ENCODE measurements around the gene DCANP1. TPM values are rescaled to one million over a fixed set of nuclear protein-coding genes. Genes with fewer than 3 reads are reported as not detected.

The DCANP1 gene
- total and polyA plus RNA-seq, 4 experiments from 2014 or later: not detected

DNA sequence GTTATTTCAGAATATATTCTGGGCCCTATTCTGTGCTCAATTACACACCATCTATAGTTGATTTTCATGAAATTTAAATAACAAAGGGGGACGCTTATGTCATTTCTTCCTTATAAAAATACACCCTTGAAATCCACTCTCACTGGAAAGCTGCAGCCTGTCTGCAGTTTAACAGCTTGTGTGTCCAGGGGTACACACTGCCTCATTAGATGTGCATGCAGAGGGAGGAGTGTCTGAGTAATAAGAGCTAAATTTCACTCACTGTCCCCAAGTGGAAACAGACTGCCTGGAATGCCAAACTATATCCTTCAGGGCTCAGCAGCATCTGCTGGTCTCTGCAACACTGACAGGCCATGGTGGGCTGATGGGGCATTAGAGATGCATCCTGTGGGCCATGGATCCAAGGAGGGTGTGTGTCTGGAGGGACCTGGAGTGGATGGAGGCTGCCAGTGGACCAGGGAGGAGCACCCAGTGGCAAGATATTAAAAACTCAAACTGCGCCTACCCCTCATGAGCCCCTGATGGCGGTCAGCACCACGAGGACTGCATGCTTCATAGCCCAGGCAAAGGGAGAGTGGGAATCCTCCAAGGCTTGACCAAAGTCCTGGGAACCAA is 20.8 kb upstream of the DCANP1 start:
- Mint-ChIP-seq H3K4me1 (peaks cover 3 to 6% (median 5%) of the 10 kb centered on the region in 4 donors), H3K27me3 (peaks cover 15 to 32% of the 10 kb centered on the region in 2 donors), H3K27ac (no peak overlapping the region), H3K36me3 (no peaks in the 10 kb centered on the region), H3K4me3 (peak overlapping the region in 1 of 8 donors; percentile 11), H3K9me3 (no peaks in the 10 kb centered on the region)
- no peaks in the 10 kb centered on the region for H3K4me1 ChIP-seq (ENCODE audit: insufficient read depth, low read length)
- POLR2A ChIA-PET (ENCODE audit: partially characterized antibody): no interaction called here
- intact Hi-C loops (cut with micrococcal nuclease): no loop called here
- H3K27me3 ChIP-seq (ENCODE audit: insufficient read depth, low read length): no peaks in the 10 kb centered on the region
- CTCF ChIA-PET (ENCODE audit: partially characterized antibody): interaction anchor here (3.3 to 8.4 kb wide), 2 partner anchors 83 to 98 kb away, joined by 50 to 100 read pairs; no protein-coding TSS in a partner anchor
- no peaks in the 10 kb centered on the region for H3K9me3 ChIP-seq (ENCODE audit: control insufficient read depth in 1 of 2, low read length in 2 of 2)
- DNase-seq: no peak
- H3K36me3 ChIP-seq (ENCODE audit: insufficient read depth, low read length): no peaks in the 10 kb centered on the region
- H3K4me3 ChIP-seq (ENCODE audit: low read length in 2 of 2): no peak overlapping the region
- no peak overlapping the region for H3K27ac ChIP-seq (ENCODE audit: low read depth, low read length)

DNA sequence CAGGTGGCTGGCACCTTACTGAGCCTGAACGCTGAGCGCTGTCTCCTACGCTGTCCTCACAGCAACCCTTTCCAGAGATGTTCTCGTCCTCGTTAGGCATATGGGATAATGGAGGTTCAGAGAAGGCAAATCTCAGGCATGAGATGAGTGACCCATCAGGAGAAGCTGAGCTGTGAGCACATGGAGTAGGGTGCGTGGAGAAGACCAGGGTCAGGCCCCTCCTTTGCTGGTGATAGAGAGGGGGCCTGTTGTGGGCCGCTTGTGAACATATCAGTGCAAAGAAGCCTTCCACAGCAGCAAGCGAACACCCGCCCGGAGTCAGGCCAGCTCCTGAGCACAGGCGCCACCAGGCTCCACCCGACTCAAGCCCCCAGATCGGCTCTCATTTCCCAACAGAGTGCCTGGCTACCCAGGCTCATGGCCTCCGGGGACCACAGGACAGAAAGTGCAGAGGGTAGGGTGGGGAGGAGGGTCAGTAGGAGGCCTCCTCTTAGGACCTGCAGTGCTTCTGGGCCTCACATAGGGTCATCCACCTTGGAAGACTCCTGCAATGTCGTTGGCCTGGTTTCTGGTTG is 20.0 kb upstream of the DCANP1 start:
- no peak overlapping the region for H3K27ac Mint-ChIP-seq
- Histone ChIP-seq H3K27me3 (ENCODE audit: insufficient read depth, low read length) (no peaks in the 10 kb centered on the region), H3K9me3 (ENCODE audit: control insufficient read depth in 1 of 2, low read length in 2 of 2) (no peaks in the 10 kb centered on the region), H3K36me3 (ENCODE audit: insufficient read depth, low read length) (no peaks in the 10 kb centered on the region), H3K27ac (ENCODE audit: low read depth, low read length) (no peak overlapping the region), H3K4me3 (ENCODE audit: low read length in 2 of 2) (no peak overlapping the region), H3K4me1 (ENCODE audit: insufficient read depth, low read length) (no peaks in the 10 kb centered on the region)
- intact Hi-C loops (cut with micrococcal nuclease): no loop called here
- H3K4me1 Mint-ChIP-seq: peaks cover 4 to 11% (median 6%) of the 10 kb centered on the region in 4 donors
- no peak overlapping the region for H3K4me3 Mint-ChIP-seq
- CTCF ChIA-PET (ENCODE audit: partially characterized antibody): interaction anchor here (1.1 to 8.4 kb wide), 7 partner anchors 8 to 99 kb away, joined by 3 to 100 read pairs (median 4); no protein-coding TSS in a partner anchor
- no peak for DNase-seq
- H3K9me3 Mint-ChIP-seq: no peaks in the 10 kb centered on the region
- POLR2A ChIA-PET (ENCODE audit: partially characterized antibody): no interaction called here
- no peaks in the 10 kb centered on the region for H3K36me3 Mint-ChIP-seq
- peaks cover 15 to 31% of the 10 kb centered on the region in 2 donors for H3K27me3 Mint-ChIP-seq

DNA sequence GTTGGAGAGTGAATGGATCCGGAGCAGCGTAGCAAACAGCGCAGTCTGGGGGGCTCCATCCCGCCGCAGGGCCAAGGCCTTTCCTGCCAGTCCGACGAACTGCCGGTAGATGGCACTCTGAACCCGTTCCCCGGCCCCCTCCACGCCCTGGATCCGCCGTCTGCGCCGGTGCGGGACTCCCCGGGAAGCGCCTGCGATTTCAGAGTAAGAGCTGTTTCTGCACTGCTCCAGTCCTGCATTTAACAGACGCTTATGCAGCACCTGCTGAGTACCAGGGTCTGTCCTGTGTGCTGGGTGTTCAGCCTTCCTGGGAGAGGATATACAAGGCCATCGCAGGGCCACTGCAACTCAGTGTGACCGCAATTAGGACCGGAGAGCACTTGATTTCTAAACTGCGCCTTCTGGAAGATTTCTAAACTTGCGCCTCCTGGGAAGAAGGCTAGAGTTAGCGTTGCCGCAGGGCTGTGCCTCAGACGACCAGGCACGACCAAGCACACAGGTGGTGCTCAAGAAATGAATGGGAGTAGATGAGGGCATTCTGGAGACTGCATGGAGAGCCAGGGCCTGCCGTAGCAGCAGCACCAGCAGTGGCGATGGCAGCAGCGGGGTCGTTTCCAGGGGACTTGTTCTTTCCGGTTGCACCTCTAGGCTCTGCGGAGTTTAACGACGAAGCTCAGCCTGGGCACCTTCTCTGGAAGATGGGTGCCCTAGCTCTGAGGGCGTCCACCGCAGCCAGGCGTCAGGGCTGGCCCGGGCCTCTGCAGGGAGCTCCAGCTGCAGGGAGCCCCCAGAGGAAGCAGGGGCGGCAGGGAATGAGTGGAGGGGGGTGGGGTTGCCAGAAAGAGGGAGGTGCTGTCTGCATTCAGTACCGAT is 19.3 kb upstream of the DCANP1 start:
- ChIA-PET CTCF (ENCODE audit: partially characterized antibody) (interaction anchor here (0.7 to 8.4 kb wide), 11 partner anchors 8 to 104 kb away, joined by 3 to 100 read pairs (median 3); partner anchors contain the start of gene DCANP1), POLR2A (ENCODE audit: partially characterized antibody) (interaction anchor here (1.2 kb wide), 1 partner anchor 100 kb away, joined by 3 read pairs; no protein-coding TSS in a partner anchor)
- Mint-ChIP-seq H3K4me3 (peak overlapping the region in 6 of 8 donors; percentile 12 to 77 (median 62)), H3K4me1 (peaks cover 4 to 11% (median 6%) of the 10 kb centered on the region in 4 donors), H3K27ac (no peak overlapping the region), H3K9me3 (no peaks in the 10 kb centered on the region), H3K36me3 (no peaks in the 10 kb centered on the region), H3K27me3 (peaks cover 15 to 31% of the 10 kb centered on the region in 2 donors)
- H3K36me3 ChIP-seq (ENCODE audit: insufficient read depth, low read length): no peaks in the 10 kb centered on the region
- no peak overlapping the region for H3K4me3 ChIP-seq (ENCODE audit: low read length in 2 of 2)
- intact Hi-C loops (cut with micrococcal nuclease): loop anchor here (1.0 kb wide), 2 partner anchors 100 to 104 kb away; no protein-coding TSS in a partner anchor
- H3K9me3 ChIP-seq (ENCODE audit: control insufficient read depth in 1 of 2, low read length in 2 of 2): no peaks in the 10 kb centered on the region
- no peaks in the 10 kb centered on the region for H3K4me1 ChIP-seq (ENCODE audit: insufficient read depth, low read length)
- DNase-seq: peak; percentile 40 to 47 (median 43)
- no peak overlapping the region for H3K27ac ChIP-seq (ENCODE audit: low read depth, low read length)
- no peaks in the 10 kb centered on the region for H3K27me3 ChIP-seq (ENCODE audit: insufficient read depth, low read length)

DNA sequence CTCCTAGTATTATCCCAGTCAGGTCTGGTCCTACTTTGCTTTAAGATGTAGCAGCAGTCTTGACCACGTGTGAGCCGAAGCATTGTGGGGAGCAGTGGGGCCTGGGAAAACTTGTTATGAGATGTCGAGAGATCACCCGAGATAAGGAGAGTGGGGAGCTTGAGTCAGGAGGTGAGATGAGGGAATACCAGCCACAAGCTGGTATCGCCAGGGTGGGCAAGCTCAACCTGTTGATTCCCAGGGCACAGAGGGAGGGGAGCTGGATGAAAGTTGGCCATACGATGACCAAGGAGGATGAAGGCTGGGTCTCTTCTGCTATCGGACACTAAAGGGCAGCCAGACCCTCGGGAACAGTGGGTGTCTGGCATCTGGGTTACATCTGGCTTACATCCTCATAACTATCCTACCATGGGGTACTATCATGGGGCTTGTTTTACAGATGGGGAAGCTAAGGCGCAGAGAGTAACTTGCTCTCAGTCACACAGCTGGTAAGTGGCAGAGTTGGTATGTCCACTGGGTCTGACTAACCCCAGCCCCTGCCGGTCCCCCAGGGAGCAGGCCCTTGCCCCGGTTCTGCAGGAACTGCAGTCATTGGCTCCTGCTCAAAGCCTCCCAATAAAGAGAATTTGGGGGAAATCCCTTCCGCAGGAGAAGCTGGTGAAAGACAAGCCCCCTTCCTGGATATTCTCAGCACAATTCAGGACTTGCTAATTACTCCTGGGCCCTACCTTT is 18.4 kb upstream of the DCANP1 start:
- Mint-ChIP-seq H3K27ac (no peak overlapping the region), H3K9me3 (no peaks in the 10 kb centered on the region), H3K4me3 (no peak overlapping the region), H3K4me1 (peaks cover 4 to 11% (median 6%) of the 10 kb centered on the region in 4 donors), H3K36me3 (no peaks in the 10 kb centered on the region), H3K27me3 (peaks cover 15 to 31% of the 10 kb centered on the region in 2 donors)
- Histone ChIP-seq H3K27me3 (ENCODE audit: insufficient read depth, low read length) (no peaks in the 10 kb centered on the region), H3K4me3 (ENCODE audit: low read length in 2 of 2) (no peak overlapping the region), H3K9me3 (ENCODE audit: control insufficient read depth in 1 of 2, low read length in 2 of 2) (no peaks in the 10 kb centered on the region), H3K36me3 (ENCODE audit: insufficient read depth, low read length) (no peaks in the 10 kb centered on the region), H3K27ac (ENCODE audit: low read depth, low read length) (no peak overlapping the region), H3K4me1 (ENCODE audit: insufficient read depth, low read length) (no peaks in the 10 kb centered on the region)
- CTCF ChIA-PET (ENCODE audit: partially characterized antibody): interaction anchor here (0.8 to 8.4 kb wide), 13 partner anchors 8 to 101 kb away, joined by 3 to 100 read pairs (median 4); partner anchors contain the start of genes DCANP1 and TIFAB
- POLR2A ChIA-PET (ENCODE audit: partially characterized antibody): interaction anchor here (1.2 kb wide), 1 partner anchor 101 kb away, joined by 3 read pairs; no protein-coding TSS in a partner anchor
- intact Hi-C loops (cut with micrococcal nuclease): loop anchor here (1.0 kb wide), 2 partner anchors 101 to 105 kb away; no protein-coding TSS in a partner anchor
- no peak for DNase-seq

DNA sequence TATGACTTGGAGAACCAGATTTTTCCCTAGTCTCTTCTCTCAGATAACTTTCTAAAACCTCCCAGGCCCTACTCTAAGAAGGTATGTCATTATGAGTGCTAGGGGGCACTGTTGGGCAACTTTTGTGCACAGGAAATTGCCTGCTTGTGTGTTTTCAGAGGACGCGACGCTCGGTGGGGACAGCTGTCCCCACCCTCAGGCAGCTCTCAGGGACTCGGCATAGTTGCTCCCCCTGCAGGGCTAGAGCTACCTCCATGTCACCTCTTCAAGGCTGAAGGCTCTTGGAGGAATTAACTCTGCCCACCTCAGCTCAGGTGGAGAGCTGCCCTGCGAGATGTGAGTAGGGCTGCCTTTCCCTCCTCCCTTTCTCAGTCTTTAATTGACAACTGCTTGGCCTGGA is 15.2 kb upstream of the DCANP1 start:
- no peaks in the 10 kb centered on the region for H3K9me3 Mint-ChIP-seq
- H3K36me3 Mint-ChIP-seq: no peaks in the 10 kb centered on the region
- no peak overlapping the region for H3K4me3 Mint-ChIP-seq
- Histone ChIP-seq H3K4me3 (ENCODE audit: low read length in 2 of 2) (no peak overlapping the region), H3K36me3 (ENCODE audit: insufficient read depth, low read length) (no peaks in the 10 kb centered on the region), H3K9me3 (ENCODE audit: control insufficient read depth in 1 of 2, low read length in 2 of 2) (no peaks in the 10 kb centered on the region), H3K27ac (ENCODE audit: low read depth, low read length) (no peak overlapping the region), H3K4me1 (ENCODE audit: insufficient read depth, low read length) (no peaks in the 10 kb centered on the region), H3K27me3 (ENCODE audit: insufficient read depth, low read length) (peaks cover 4% of the 10 kb centered on the region)
- POLR2A ChIA-PET (ENCODE audit: partially characterized antibody): no interaction called here
- peaks cover 4 to 11% (median 6%) of the 10 kb centered on the region in 4 donors for H3K4me1 Mint-ChIP-seq
- H3K27me3 Mint-ChIP-seq: peaks cover 16 to 23% of the 10 kb centered on the region in 2 donors
- CTCF ChIA-PET (ENCODE audit: partially characterized antibody): interaction anchor here (1.1 to 8.4 kb wide), 8 partner anchors 12 to 104 kb away, joined by 3 to 100 read pairs (median 4); no protein-coding TSS in a partner anchor
- H3K27ac Mint-ChIP-seq: no peak overlapping the region
- intact Hi-C loops (cut with micrococcal nuclease): loop anchor here (1.0 kb wide), 1 partner anchor 90 kb away; no protein-coding TSS in a partner anchor
- DNase-seq: peak; percentile 29 to 54 (median 38)

DNA sequence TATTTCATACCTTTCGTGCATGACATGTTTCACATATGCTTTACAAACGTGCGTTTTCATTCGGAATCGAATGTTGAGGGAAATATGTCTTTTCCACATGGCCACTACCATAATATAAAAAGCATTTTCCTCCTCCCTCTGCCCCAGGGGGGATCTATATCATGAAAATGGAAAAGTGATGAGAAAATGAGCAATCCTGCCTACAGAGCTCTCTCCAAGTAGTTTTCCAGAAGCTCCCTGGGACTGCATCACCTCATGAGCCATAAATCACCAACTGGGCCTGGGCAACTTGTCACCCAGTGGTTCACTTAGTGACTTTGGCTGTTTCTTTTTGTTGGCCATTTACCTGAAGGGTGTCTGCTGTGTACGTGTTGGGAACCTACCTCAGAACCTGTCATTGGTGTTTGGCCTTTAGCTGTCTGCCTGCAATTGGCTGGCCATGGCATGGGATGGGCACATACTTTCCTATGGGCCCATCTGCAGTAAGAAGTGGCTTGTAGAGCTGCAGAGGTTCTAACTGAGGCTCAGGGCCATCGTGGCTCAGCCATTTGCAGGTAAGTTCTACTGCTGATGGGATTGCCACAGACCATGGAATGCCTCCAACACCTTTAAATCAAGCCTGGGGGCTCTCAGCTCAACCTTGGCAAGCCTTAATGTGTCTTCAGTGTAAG is 14.5 kb upstream of the DCANP1 start:
- no peaks in the 10 kb centered on the region for H3K9me3 ChIP-seq (ENCODE audit: control insufficient read depth in 1 of 2, low read length in 2 of 2)
- peaks cover 4% of the 10 kb centered on the region for H3K27me3 ChIP-seq (ENCODE audit: insufficient read depth, low read length)
- intact Hi-C loops (cut with micrococcal nuclease): loop anchor here (1.0 kb wide), 1 partner anchor 91 kb away; no protein-coding TSS in a partner anchor
- H3K27me3 Mint-ChIP-seq: peaks cover 18 to 23% of the 10 kb centered on the region in 2 donors
- ChIA-PET CTCF (ENCODE audit: partially characterized antibody) (interaction anchor here (0.9 to 8.4 kb wide), 11 partner anchors 11 to 109 kb away, joined by 3 to 100 read pairs (median 4); no protein-coding TSS in a partner anchor), POLR2A (ENCODE audit: partially characterized antibody) (no interaction called here)
- H3K4me1 ChIP-seq (ENCODE audit: insufficient read depth, low read length): no peaks in the 10 kb centered on the region
- H3K27ac ChIP-seq (ENCODE audit: low read depth, low read length): no peak overlapping the region
- H3K9me3 Mint-ChIP-seq: no peaks in the 10 kb centered on the region
- peaks cover 4 to 11% (median 6%) of the 10 kb centered on the region in 4 donors for H3K4me1 Mint-ChIP-seq
- no peak overlapping the region for H3K4me3 ChIP-seq (ENCODE audit: low read length in 2 of 2)
- no peaks in the 10 kb centered on the region for H3K36me3 ChIP-seq (ENCODE audit: insufficient read depth, low read length)
- no peak for DNase-seq
- H3K36me3 Mint-ChIP-seq: no peaks in the 10 kb centered on the region
- H3K27ac Mint-ChIP-seq: no peak overlapping the region
- H3K4me3 Mint-ChIP-seq: no peak overlapping the region
